ENCODE results near the gene PLXND1.

The PLXND1 gene

GRCh38 chr3:129528589-129529100, 77.8 kb downstream of the PLXND1 start, which contains the start of gene RHO:
RHO (plus strand) TSS chr3:129528639; CDS start chr3:129528734, 95 bp downstream.
- Histone ChIP-seq H3K36me3 (replicated peaks) (no peaks in the 10 kb centered on the region), H3K27me3 (replicated peaks) (no peaks in the 10 kb centered on the region), H3K27ac (no peak within 1 kb of the TSS), H3K4me3 (ENCODE audit: low read depth, low read length) (no peak within 1 kb of the TSS)
- no peak for DNase-seq
- in situ Hi-C loops (cut with HindIII; ENCODE audit: low pct_ligation_motif_present, low sequenced_read_pairs), result no loop called here
- no peak for TF ChIP-seq CTCF (IDR thresholded peaks at IDR 0.05; ENCODE audit: low read depth, low read length, missing control alignments)

DNA sequence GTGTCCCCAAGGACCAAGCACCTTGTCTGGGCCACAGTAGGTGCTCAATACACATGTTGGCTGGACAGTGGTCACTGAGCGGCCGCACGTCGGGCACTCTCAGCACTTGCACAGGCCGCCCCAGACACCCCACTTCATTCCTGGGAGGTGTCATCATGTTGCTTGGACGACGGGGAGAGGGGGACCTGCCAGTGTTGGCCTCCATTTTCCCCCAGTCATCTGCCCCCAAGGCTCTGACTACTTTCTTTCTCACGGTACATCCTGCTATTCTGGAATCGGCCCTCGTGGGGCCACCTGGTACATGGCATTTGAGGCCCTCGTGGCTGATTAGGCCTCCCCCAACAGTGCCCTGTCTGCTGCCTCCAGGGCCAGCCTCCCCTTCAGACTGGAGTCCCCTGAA, 79.2 kb downstream of the PLXND1 start:
- no peaks in the 10 kb centered on the region for H3K36me3 ChIP-seq (replicated peaks)
- no peaks in the 10 kb centered on the region for H3K27me3 ChIP-seq (replicated peaks)
- no peak for DNase-seq
- H3K27ac ChIP-seq, result no peak overlapping the region
- in situ Hi-C loops (cut with HindIII; ENCODE audit: low pct_ligation_motif_present, low sequenced_read_pairs), result no loop called here
- H3K4me3 ChIP-seq (ENCODE audit: low read depth, low read length), result no peak overlapping the region
- TF ChIP-seq CTCF (IDR thresholded peaks at IDR 0.05; ENCODE audit: low read depth, low read length, missing control alignments), result no peak

- Histone ChIP-seq H3K27me3 (replicated peaks) (no peaks in the 10 kb centered on the region), H3K36me3 (replicated peaks) (no peaks in the 10 kb centered on the region), H3K27ac (no peak overlapping the region), H3K4me3 (ENCODE audit: low read depth, low read length) (no peak overlapping the region)
- in situ Hi-C loops (cut with HindIII; ENCODE audit: low pct_ligation_motif_present, low sequenced_read_pairs), result no loop called here
- TF ChIP-seq CTCF (IDR thresholded peaks at IDR 0.05; ENCODE audit: low read depth, low read length, missing control alignments), result no peak
- no peak for DNase-seq
These were observed 80.2 kb downstream of the PLXND1 start for GRCh38 chr3:129526121-129526900.

- in situ Hi-C loops (cut with HindIII; ENCODE audit: low pct_ligation_motif_present, low sequenced_read_pairs), result no loop called here
- DNase-seq, result peak; percentile 67
- no peak for TF ChIP-seq CTCF (IDR thresholded peaks at IDR 0.05; ENCODE audit: low read depth, low read length, missing control alignments)
- no peaks in the 10 kb centered on the region for H3K36me3 ChIP-seq (replicated peaks)
- H3K27me3 ChIP-seq (replicated peaks), result no peaks in the 10 kb centered on the region
- no peak overlapping the region for H3K4me3 ChIP-seq (ENCODE audit: low read depth, low read length)
- H3K27ac ChIP-seq, result no peak overlapping the region
These were observed 81.0 kb downstream of the PLXND1 start for GRCh38 chr3:129525341-129525968.

DNA sequence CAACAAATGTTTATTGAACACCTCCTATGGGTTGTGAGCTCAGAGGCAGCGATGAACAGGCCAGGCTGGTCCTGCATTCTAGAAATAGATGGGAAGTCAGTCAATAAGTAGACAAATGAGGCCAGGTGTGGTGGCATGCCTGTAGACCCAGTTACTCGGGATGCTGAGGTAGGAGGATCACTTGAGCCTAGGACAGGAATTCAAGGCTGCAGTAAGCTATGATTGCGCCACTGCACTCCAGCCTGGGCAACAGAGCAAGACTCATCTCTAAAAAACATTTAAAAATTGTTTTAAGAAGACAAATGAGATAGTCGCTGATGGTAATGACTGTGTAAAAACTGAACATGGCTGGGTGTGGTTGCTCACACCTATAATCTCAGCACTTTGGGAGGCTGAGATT, 82.4 kb downstream of the PLXND1 start:
- Histone ChIP-seq H3K27ac (no peak overlapping the region), H3K27me3 (replicated peaks) (no peaks in the 10 kb centered on the region), H3K4me3 (ENCODE audit: low read depth, low read length) (no peak overlapping the region), H3K36me3 (replicated peaks) (no peaks in the 10 kb centered on the region)
- DNase-seq, result no peak
- in situ Hi-C loops (cut with HindIII; ENCODE audit: low pct_ligation_motif_present, low sequenced_read_pairs), result no loop called here
- TF ChIP-seq CTCF (IDR thresholded peaks at IDR 0.05; ENCODE audit: low read depth, low read length, missing control alignments), result no peak
